Uterus (tissue), 4 donors: ENCODE results near the gene C2CD3. TPM values are rescaled to one million over a fixed set of nuclear protein-coding genes. Genes with fewer than 3 reads are reported as not detected.
"Not testable (repeated sequence)": the region's sequence is repeated elsewhere in the genome, so short reads cannot be mapped to it uniquely, and the experiment has no call there.

Experiments used
- DNase-seq, 2 donors: peaks; one replicate each; pipeline ENCODE4 v3.0.0-alpha.2; 2019 to 2020
- H3K27ac ChIP-seq, 2 donors: fragments of 200-600 bp; sonication (generic); 1 replicate in 1 of 2; 2 replicates in 1 of 2; pipeline ENCODE4 v1.5.1; 2016 to 2018
- H3K27me3 ChIP-seq, 2 donors: fragments of 200-600 bp; sonication (generic); one replicate each; pipeline ENCODE4 v1.5.1; 2018 to 2019; ENCODE audit warnings: control low read depth in 1 of 2
- H3K36me3 ChIP-seq, 2 donors: fragments of 200-600 bp; sonication (generic); one replicate each; pipeline ENCODE4 v1.5.1; 2019; ENCODE audit warnings: control low read depth in 1 of 2
- H3K4me1 ChIP-seq, 2 donors: fragments of 200-600 bp; sonication (generic); one replicate each; pipeline ENCODE4 v1.5.1; 2018 to 2019; ENCODE audit warnings: control low read depth in 1 of 2
- H3K4me3 ChIP-seq, 2 donors: fragments of 200-600 bp; sonication (generic); 1 replicate in 1 of 2; 2 replicates in 1 of 2; pipeline ENCODE4 v1.5.1; 2018 to 2019; ENCODE audit warnings: mild to moderate bottlenecking in 1 of 2
- H3K9me3 ChIP-seq, 2 donors: fragments of 200-600 bp; sonication (generic); one replicate each; pipeline ENCODE4 v1.5.1; 2019; ENCODE audit warnings: control low read depth in 1 of 2
- POLR2A ChIP-seq, 2 donors: fragments of 450-650 bp; IDR thresholded peaks; one replicate each; pipeline ENCODE4 v1.6.1; 2016; ENCODE audit warnings: antibody characterized with exemption in 2 of 2, mild to moderate bottlenecking in 1 of 2, moderate library complexity in 1 of 2
- intact Hi-C: fragments of 100-400 bp; cut with DNase I; formaldehyde crosslinking; loops from one replicate; pipeline ENCODE4 v1.15.1; 2023; ENCODE audit warnings: low total_unique reads
- total RNA-seq, 4 donors: library from RNA; depleted of rRNA in 3 of 4; stranded (reverse); fragments of >200 nt in 3 of 4; gene quantifications; one replicate each; pipeline versions ENCODE4 v1.1.0 to v1.2.4, GENCODE V29; 2014 to 2023
- TF ChIP-seq, protein P1 (sequence below), 4 experiments: fragments of 200-600 bp in 2 of 4; fragments of 450-650 bp in 2 of 4; sonication (generic) in 2 of 4; IDR thresholded peaks; one replicate each; pipeline ENCODE4 v1.5.1; 2016 to 2019; ENCODE audit warnings: antibody characterized with exemption in 4 of 4, mild to moderate bottlenecking in 2 of 4, moderate library complexity in 1 of 4
- donor health status: DM: yes; HTN: yes; CAD: no.

C2CD3 gene
- total RNA-seq, 4 donors from 2014 or later = 22.5 to 347 (median 29.5) TPM

GRCh38 chr11:74077193-74077592, 93.6 kb downstream of the C2CD3 start:
- Histone ChIP-seq H3K27me3 (no peaks in the 10 kb centered on the region), H3K36me3 (no peaks in the 10 kb centered on the region), H3K4me1 (no peaks in the 10 kb centered on the region), H3K9me3 (no peaks in the 10 kb centered on the region), H3K27ac (no peak overlapping the region), H3K4me3 (no peak overlapping the region)
- intact Hi-C loops = loop anchor here (5.0 kb wide), 1 partner anchor 130 kb away; no protein-coding TSS in a partner anchor
- TF ChIP-seq, protein P1, sequence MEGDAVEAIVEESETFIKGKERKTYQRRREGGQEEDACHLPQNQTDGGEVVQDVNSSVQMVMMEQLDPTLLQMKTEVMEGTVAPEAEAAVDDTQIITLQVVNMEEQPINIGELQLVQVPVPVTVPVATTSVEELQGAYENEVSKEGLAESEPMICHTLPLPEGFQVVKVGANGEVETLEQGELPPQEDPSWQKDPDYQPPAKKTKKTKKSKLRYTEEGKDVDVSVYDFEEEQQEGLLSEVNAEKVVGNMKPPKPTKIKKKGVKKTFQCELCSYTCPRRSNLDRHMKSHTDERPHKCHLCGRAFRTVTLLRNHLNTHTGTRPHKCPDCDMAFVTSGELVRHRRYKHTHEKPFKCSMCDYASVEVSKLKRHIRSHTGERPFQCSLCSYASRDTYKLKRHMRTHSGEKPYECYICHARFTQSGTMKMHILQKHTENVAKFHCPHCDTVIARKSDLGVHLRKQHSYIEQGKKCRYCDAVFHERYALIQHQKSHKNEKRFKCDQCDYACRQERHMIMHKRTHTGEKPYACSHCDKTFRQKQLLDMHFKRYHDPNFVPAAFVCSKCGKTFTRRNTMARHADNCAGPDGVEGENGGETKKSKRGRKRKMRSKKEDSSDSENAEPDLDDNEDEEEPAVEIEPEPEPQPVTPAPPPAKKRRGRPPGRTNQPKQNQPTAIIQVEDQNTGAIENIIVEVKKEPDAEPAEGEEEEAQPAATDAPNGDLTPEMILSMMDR (IDR thresholded peaks at IDR 0.05) = no peak
- no peak for TF ChIP-seq POLR2A (IDR thresholded peaks at IDR 0.05)
- DNase-seq = no peak

DNA sequence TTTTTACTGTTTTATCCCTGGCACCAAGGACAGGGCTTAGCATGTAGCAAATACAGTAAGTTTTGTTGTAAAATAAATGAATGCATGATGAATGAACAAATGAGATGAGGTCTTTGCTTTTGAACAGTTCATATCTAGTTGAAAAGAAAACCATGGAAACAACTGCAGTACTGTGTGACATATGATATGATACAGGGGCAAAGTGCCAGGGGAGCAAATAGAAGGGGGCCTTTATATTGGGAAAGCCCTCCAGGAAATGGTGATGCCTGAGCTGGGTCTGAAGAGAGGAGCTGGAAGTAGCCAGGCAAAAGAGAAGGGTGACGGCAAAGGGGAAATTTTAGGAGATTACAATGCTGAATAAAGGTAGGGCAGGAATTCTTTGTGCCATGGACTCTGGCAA, 98.1 kb downstream of the C2CD3 start:
- Histone ChIP-seq H3K27ac (no peak overlapping the region), H3K36me3 (no peaks in the 10 kb centered on the region), H3K4me1 (no peaks in the 10 kb centered on the region), H3K27me3 (no peaks in the 10 kb centered on the region), H3K4me3 (no peak overlapping the region), H3K9me3 (no peaks in the 10 kb centered on the region)
- TF ChIP-seq, protein P1 (IDR thresholded peaks at IDR 0.05) = no peak
- TF ChIP-seq POLR2A (IDR thresholded peaks at IDR 0.05) = no peak
- intact Hi-C loops = no loop called here
- no peak for DNase-seq

DNA sequence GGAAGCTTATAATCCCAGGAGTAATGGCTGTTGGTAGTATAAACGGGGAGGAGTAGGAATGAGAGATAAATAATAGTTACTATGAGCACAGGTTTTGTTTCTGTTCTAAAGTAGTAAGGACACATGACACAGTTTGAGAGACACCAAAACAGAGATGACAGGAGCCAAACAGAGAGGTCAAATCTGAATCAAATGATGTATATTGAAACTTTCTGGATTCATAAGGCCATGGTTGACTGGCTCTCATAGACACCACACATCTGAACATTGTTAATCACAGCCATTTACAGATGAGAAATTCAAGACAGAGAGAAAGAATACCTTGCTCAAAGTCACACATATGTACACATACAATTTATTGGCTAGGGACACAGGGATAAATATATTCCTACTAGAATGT, 98.5 kb downstream of the C2CD3 start:
- DNase-seq = no peak
- TF ChIP-seq, protein P1 (IDR thresholded peaks at IDR 0.05) = no peak
- no peak for TF ChIP-seq POLR2A (IDR thresholded peaks at IDR 0.05)
- Histone ChIP-seq H3K27ac (no peak overlapping the region), H3K9me3 (no peaks in the 10 kb centered on the region), H3K4me1 (no peaks in the 10 kb centered on the region), H3K36me3 (no peaks in the 10 kb centered on the region), H3K27me3 (no peaks in the 10 kb centered on the region), H3K4me3 (no peak overlapping the region)
- intact Hi-C loops = no loop called here

GRCh38 chr11:74070723-74071492, 99.9 kb downstream of the C2CD3 start:
- TF ChIP-seq, protein P1 (IDR thresholded peaks at IDR 0.05) = no peak
- TF ChIP-seq POLR2A (IDR thresholded peaks at IDR 0.05) = no peak
- Histone ChIP-seq H3K4me3 (no peak overlapping the region), H3K27ac (no peak overlapping the region), H3K4me1 (no peaks in the 10 kb centered on the region), H3K36me3 (no peaks in the 10 kb centered on the region), H3K9me3 (no peaks in the 10 kb centered on the region), H3K27me3 (no peaks in the 10 kb centered on the region)
- DNase-seq = no peak
- intact Hi-C loops = no loop called here

DNA sequence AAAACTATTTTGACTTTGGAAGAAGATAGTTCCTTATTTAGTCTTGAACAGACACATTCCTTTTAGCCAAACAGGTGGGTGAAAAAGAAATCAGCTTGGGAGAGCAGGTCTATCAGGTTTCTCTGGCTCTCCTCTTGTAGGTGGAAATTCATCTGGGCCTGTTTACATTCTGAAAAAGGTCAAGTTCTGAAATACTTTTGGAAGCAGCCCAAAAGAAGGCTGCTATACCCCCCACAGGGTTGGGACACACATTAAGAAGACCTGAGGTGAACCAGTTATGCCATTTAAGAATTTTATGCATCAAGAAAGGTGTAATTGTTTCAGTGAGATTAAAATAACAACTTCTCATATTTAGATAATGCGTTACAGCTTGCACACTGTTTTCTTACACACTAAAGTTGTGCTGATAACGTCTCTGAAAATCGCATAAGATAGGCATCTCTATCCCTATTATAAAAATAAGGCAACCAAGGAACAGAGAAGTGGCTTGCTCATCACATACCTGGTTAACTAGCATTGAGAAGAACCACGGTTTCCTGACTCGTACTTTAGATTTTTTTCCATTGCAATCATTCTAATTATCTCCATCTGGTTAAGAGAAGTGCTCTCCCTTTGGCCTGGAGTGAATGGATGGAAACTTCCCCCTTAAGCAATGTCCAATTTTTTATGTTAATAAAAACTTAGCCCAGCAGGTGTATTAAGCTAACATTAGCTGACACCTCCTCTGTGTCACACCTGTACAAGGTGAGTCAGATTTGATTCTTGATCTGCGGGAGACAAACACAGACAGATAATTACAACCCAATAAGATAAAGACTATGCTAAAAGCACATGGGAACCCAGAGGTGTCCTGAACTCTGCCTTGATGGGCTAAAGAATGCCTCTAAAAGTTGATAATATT, 101.4 kb downstream of the C2CD3 start:
- no peaks in the 10 kb centered on the region for H3K4me1 ChIP-seq
- no peak overlapping the region for H3K4me3 ChIP-seq
- no peaks in the 10 kb centered on the region for H3K9me3 ChIP-seq
- H3K27me3 ChIP-seq = no peaks in the 10 kb centered on the region
- intact Hi-C loops = no loop called here
- H3K36me3 ChIP-seq = no peaks in the 10 kb centered on the region
- H3K27ac ChIP-seq = no peak overlapping the region
- DNase-seq = no peak
- no peak for TF ChIP-seq POLR2A (IDR thresholded peaks at IDR 0.05)
- TF ChIP-seq, protein P1 (IDR thresholded peaks at IDR 0.05) = no peak

DNA sequence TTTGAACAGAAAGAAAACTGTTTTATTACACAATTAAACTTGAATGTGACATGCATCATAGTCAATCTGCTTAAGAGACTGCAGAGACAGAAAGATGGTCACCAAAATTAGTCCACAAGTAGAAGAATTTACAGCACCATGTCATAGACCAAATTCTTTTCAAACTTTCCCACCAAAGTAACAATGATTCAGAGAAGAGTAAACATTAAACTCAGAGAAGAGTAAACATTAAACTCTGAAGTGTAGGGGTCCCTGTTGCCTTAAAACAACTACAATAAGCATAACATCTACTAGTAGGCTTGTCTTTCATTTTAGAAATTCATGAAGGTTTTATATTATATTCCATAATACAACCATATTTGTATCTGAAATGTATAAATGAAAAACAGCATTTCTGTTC, 104.1 kb downstream of the C2CD3 start:
- H3K36me3 ChIP-seq, H3K4me3 ChIP-seq, H3K27ac ChIP-seq, H3K27me3 ChIP-seq, intact Hi-C loops, DNase-seq, H3K4me1 ChIP-seq, H3K9me3 ChIP-seq: not testable (repeated sequence)

DNA sequence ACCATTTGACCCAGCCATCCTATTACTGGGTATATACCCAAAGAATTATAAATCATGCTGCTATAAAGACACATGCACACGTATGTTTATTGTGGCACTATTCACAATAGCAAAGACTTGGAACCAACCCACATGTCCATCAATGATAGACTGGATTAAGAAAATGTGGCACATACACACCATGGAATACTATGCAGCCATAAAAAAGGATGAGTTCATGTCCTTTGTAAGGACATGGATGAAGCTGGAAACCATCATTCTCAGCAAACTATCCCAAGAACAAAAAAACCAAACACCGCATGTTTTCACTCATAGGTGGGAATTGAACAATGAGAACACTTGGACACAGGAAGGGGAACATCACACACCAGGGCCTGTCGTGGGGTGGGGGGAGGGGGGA, 105.3 kb downstream of the C2CD3 start:
- H3K4me1 ChIP-seq, DNase-seq, H3K4me3 ChIP-seq, H3K27me3 ChIP-seq, H3K36me3 ChIP-seq, intact Hi-C loops, H3K27ac ChIP-seq, H3K9me3 ChIP-seq: not testable (repeated sequence)
